Heart left ventricle (tissue), 16 donors: ENCODE measurements around the gene ORM2. TPM values are rescaled to one million over a fixed set of nuclear protein-coding genes. Genes with fewer than 3 reads are reported as not detected.

ENCODE experiments used
- ATAC-seq, 4 donors: fragments of 200-7000 bp; cut with Tn5 transposase; one replicate each; pipeline ENCODE4 v1.9.1; 2020 to 2022; ENCODE audit warnings: moderate library complexity in 4 of 4, mild to moderate bottlenecking in 3 of 4, moderate number of reproducible peaks in 1 of 4
- DNase-seq, 5 donors: peaks; one replicate each; pipeline ENCODE4 v3.0.0-alpha.2; 2020
- H3K27ac ChIP-seq, 12 donors: fragments of 200-600 bp; sonication (generic) in 4 of 12; one replicate each; pipeline versions ENCODE4 v1.5.0 to v1.8.0; 2016 to 2022; ENCODE audit warnings: mild to moderate bottlenecking in 2 of 12
- H3K27me3 ChIP-seq, 9 donors: fragments of 200-600 bp; sonication (generic) in 2 of 9; one replicate each; pipeline versions ENCODE4 v1.5.1 to v1.8.0; 2016 to 2022; ENCODE audit warnings: mild to moderate bottlenecking in 3 of 9
- H3K36me3 ChIP-seq, 9 donors: fragments of 200-600 bp; sonication (generic) in 2 of 9; one replicate each; pipeline versions ENCODE4 v1.5.0 to v1.8.0; 2018 to 2022; ENCODE audit warnings: mild to moderate bottlenecking in 2 of 9
- H3K4me1 ChIP-seq, 12 donors: fragments of 200-600 bp; sonication (generic) in 4 of 12; one replicate each; pipeline versions ENCODE4 v1.5.0 to v1.8.0; 2016 to 2022; ENCODE audit warnings: mild to moderate bottlenecking in 3 of 12
- H3K4me3 ChIP-seq, 12 donors: fragments of 200-600 bp; sonication (generic) in 4 of 12; one replicate each; pipeline versions ENCODE4 v1.5.0 to v1.8.0; 2017 to 2022; ENCODE audit warnings: mild to moderate bottlenecking in 9 of 12, moderate library complexity in 4 of 12
- H3K9me3 ChIP-seq, 12 donors: fragments of 200-600 bp; sonication (generic) in 4 of 12; one replicate each; pipeline versions ENCODE4 v1.5.0 to v1.8.0; 2016 to 2022; ENCODE audit warnings: mild to moderate bottlenecking in 1 of 12
- POLR2A ChIP-seq, 2 donors: fragments of 450-650 bp; IDR thresholded peaks; one replicate each; pipeline ENCODE4 v1.6.1; 2017; ENCODE audit warnings: antibody characterized with exemption in 2 of 2, mild to moderate bottlenecking in 2 of 2, moderate library complexity in 2 of 2
- WGBS, 4 donors: extraction: QIAGEN DNeasy Blood & Tissue Kit in 2 of 4; methylation state at CpG; one replicate each; pipeline versions ENCODE4 v1.1.5 to v1.1.7; 2013 to 2018; 5-methylcytosine and 5-hydroxymethylcytosine counted together
- intact Hi-C, 10 donors: fragments of 100-400 bp; cut with DNase I; formaldehyde crosslinking; loops; one replicate each; pipeline versions ENCODE4 v1.11.1 to v1.14.2; 2022
- polyA plus RNA-seq, 2 donors: library from polyadenylated mRNA; stranded (reverse); fragments of 200-250 nt; gene quantifications; one replicate each; pipeline ENCODE4 v1.2.3, GENCODE V29; 2013
- total RNA-seq, 9 donors: library from RNA; depleted of rRNA in 2 of 9; stranded (reverse); fragments of >200 nt in 2 of 9; fragmentation: NEBNext Ultra II Directional in 3 of 9; extraction: Animal tissue kit (Norgen Biotek cat#: 25700) in 3 of 9; gene quantifications; one replicate each; pipeline versions ENCODE4 v1.1.0 to v1.2.4, GENCODE V29; 2016 to 2023
- TF ChIP-seq, protein P1 (sequence below), 12 donors: fragments of 200-600 bp; sonication (generic) in 4 of 12; IDR thresholded peaks; one replicate each; pipeline versions ENCODE4 v1.5.0 to v1.8.0; 2018 to 2022; ENCODE audit warnings: antibody characterized with exemption in 12 of 12, mild to moderate bottlenecking in 5 of 12
- donor health status: ischemic (EF 13 %, LVEDD 7.1; RV severe dilation, severe dysfunction).
- donor health status: healthy with polysubstance abuse.
- donor health status: DM: no; HTN: yes; CAD: no.
- donor health status: DM: no; HTN: no; CAD: no.
- donor health status: ischemic (EF 25% LVEDD 6.9; RV normal size, moderate dysfunction).
- donor health status: ischemic (EF 25% LVEDD 5.7; RV mildly dilated, moderate dysfunction).
- donor health status: healthy.
- donor health status: DM: yes; HTN: yes; CAD: no.
- donor health status: ischemic (EF 35%, LVEDD 5.7; RV mildly dilated, moderate dysfunction).
- donor health status: nonischemic (EF 11% LVEDD 7.7; RV severe dilation, severe dysfunction).
- donor health status: DM: yes; HTN: yes; CAD: no.
- donor health status: PGD.
- donor health status: ischemic (EF 29% LVEDD 5.4; RV normal size, mild dysfunction).
- donor health status: nonischemic (EF 23%, LVEDD 6.1; RV moderate dilation, normal function).

ORM2 gene
- total and polyA plus RNA-seq, 11 donors: 0.14 TPM; not detected in 10

DNA sequence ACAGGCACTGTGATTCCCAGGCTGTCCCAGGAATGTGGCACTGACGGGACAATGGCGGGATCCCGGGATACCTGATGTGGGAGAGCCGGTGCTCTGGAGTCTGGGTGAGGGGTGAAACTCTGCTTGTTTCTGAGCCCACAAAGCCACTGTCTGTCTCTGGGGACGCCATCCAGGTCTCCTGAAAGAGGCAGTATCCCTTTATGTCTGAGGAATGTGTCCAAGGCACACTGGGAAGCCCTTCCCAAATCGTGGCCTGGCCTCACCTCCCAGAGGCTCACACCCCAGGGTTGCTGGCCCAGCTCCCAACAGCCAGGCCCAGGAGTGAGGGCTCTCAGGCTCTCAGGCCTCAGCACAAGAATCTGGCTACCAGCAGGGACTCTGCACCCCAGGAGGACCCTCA is 27.1 kb downstream of the ORM2 start:
- ATAC-seq: no peak
- H3K27me3 ChIP-seq: no peaks in the 10 kb centered on the region
- intact Hi-C loops: no loop called here
- 81 to 86% (median 85%) methylated on average over 6 of the region's 6 CpGs for WGBS, 4 donors
- H3K9me3 ChIP-seq: no peaks in the 10 kb centered on the region
- no peak overlapping the region for H3K4me3 ChIP-seq
- TF ChIP-seq, protein P1, sequence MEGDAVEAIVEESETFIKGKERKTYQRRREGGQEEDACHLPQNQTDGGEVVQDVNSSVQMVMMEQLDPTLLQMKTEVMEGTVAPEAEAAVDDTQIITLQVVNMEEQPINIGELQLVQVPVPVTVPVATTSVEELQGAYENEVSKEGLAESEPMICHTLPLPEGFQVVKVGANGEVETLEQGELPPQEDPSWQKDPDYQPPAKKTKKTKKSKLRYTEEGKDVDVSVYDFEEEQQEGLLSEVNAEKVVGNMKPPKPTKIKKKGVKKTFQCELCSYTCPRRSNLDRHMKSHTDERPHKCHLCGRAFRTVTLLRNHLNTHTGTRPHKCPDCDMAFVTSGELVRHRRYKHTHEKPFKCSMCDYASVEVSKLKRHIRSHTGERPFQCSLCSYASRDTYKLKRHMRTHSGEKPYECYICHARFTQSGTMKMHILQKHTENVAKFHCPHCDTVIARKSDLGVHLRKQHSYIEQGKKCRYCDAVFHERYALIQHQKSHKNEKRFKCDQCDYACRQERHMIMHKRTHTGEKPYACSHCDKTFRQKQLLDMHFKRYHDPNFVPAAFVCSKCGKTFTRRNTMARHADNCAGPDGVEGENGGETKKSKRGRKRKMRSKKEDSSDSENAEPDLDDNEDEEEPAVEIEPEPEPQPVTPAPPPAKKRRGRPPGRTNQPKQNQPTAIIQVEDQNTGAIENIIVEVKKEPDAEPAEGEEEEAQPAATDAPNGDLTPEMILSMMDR (IDR thresholded peaks at IDR 0.05): no peak
- no peak for TF ChIP-seq POLR2A (IDR thresholded peaks at IDR 0.05)
- H3K4me1 ChIP-seq: peaks cover 0 to 6% (median 0%) of the 10 kb centered on the region in 12 donors
- no peak overlapping the region for H3K27ac ChIP-seq
- no peak for DNase-seq
- H3K36me3 ChIP-seq: peaks cover 0 to 100% (median 93%) of the 10 kb centered on the region in 9 donors

DNA sequence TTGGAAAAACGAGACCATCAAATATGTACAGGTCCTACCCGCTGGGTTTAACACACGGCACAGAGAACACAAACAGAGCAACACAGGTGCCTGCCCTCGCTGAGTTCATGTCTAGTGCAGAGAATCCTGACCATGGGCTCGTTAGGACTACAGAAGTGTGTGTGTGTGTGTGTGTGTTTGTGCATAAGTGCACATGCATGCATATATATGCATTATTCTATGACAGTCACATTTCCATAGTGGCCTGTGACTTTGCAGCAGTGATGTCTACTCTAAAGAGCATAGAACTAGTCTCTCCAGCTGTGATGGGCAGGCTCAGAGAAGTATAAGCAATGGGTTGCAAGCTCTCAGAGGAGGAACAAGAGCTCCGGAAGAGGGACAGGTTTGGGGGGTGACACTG is 27.7 kb downstream of the ORM2 start:
- WGBS, 4 donors: 89 to 94% (median 92%) methylated on average over 4 to 6 of the region's 6 CpGs
- ATAC-seq: no peak
- H3K36me3 ChIP-seq: peaks cover 2 to 100% (median 93%) of the 10 kb centered on the region in 9 donors

DNA sequence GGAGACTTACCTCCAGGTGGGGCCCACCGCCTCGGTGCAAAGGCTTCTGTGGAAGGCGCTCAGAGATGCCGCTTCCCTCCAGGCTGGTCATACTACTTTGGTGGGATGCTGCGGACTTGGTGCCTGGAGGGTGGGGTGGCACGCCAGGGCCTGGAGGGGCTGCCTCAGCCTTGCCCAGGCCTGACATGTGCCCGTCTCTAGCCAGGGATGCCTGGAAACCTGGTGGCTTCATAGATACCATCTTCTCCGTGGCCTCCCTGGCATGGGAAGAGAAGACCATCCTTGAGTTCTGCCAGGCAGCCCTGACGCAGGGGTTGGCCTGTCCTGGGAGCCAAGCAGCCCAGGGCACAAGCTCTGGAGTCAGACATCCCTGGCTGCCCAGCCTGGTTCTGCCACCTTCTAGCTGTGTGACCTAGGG is 28.3 kb downstream of the ORM2 start:
- WGBS, 4 donors: 96 to 98% (median 97%) methylated on average over 8 to 9 of the region's 9 CpGs
- intact Hi-C loops: no loop called here
- peaks cover 2 to 100% (median 94%) of the 10 kb centered on the region in 9 donors for H3K36me3 ChIP-seq
- no peak overlapping the region for H3K4me3 ChIP-seq
- TF ChIP-seq, protein P1 (IDR thresholded peaks at IDR 0.05): no peak
- TF ChIP-seq POLR2A (IDR thresholded peaks at IDR 0.05): no peak
- H3K4me1 ChIP-seq: no peaks in the 10 kb centered on the region
- no peaks in the 10 kb centered on the region for H3K27me3 ChIP-seq
- ATAC-seq (no peak), DNase-seq (no peak)
- no peaks in the 10 kb centered on the region for H3K9me3 ChIP-seq
- H3K27ac ChIP-seq: no peak overlapping the region

More for the DNA sequence above, 27.7 kb downstream of the ORM2 start:
- no peak for TF ChIP-seq POLR2A (IDR thresholded peaks at IDR 0.05)
- TF ChIP-seq, protein P1 (IDR thresholded peaks at IDR 0.05): no peak
- DNase-seq: no peak
- H3K27ac ChIP-seq: no peak overlapping the region
- H3K27me3 ChIP-seq: no peaks in the 10 kb centered on the region
- no peaks in the 10 kb centered on the region for H3K9me3 ChIP-seq
- peaks cover 0 to under 1% (median 0%) of the 10 kb centered on the region in 12 donors for H3K4me1 ChIP-seq
- intact Hi-C loops: no loop called here
- no peak overlapping the region for H3K4me3 ChIP-seq

DNA sequence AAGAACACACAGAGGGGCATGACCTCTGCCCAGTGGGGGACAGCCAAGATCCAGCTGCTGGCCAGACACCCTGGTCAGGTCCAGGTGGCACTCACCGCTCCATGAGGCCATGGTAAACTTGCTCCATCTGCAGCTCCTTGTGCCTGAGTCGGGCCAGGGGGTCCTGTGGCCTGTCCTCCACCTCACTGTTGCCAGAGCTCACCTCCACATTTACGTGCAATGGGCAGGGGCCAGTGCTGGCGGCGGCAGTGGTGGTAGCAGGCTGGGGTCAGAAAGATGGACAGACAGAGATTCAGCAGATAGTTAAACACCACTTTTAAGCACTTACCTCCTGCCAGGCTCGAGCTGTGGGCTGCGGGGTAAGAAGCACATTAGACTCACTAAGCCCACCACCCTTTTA is 30.1 kb downstream of the ORM2 start:
- no peaks in the 10 kb centered on the region for H3K9me3 ChIP-seq
- DNase-seq (no peak), ATAC-seq (no peak)
- H3K27ac ChIP-seq: no peak overlapping the region
- peaks cover 2 to 100% (median 97%) of the 10 kb centered on the region in 9 donors for H3K36me3 ChIP-seq
- H3K4me1 ChIP-seq: peaks cover 0 to 13% (median 0%) of the 10 kb centered on the region in 12 donors
- H3K4me3 ChIP-seq: no peak overlapping the region
- H3K27me3 ChIP-seq: no peaks in the 10 kb centered on the region
- WGBS, 4 donors: 96 to 97% (median 96%) methylated on average over 7 of the region's 7 CpGs
- TF ChIP-seq, protein P1 (IDR thresholded peaks at IDR 0.05): no peak
- no peak for TF ChIP-seq POLR2A (IDR thresholded peaks at IDR 0.05)
- intact Hi-C loops: no loop called here
